GM10847 (cell line): ENCODE data around the gene PSMD2.

Experiments
- POLR2A ChIP-seq: IDR thresholded peaks from 2 replicates; pipeline ENCODE4 v1.6.1; 2011; ENCODE audit not compliant: insufficient read length; ENCODE audit errors: extremely low read depth

Gene PSMD2

GRCh38 chr3:184354754-184355153, 55.7 kb downstream of the PSMD2 start:
- TF ChIP-seq POLR2A, result no peak

GRCh38 chr3:184355261-184356040, 56.4 kb downstream of the PSMD2 start:
- no peak for TF ChIP-seq POLR2A

DNA sequence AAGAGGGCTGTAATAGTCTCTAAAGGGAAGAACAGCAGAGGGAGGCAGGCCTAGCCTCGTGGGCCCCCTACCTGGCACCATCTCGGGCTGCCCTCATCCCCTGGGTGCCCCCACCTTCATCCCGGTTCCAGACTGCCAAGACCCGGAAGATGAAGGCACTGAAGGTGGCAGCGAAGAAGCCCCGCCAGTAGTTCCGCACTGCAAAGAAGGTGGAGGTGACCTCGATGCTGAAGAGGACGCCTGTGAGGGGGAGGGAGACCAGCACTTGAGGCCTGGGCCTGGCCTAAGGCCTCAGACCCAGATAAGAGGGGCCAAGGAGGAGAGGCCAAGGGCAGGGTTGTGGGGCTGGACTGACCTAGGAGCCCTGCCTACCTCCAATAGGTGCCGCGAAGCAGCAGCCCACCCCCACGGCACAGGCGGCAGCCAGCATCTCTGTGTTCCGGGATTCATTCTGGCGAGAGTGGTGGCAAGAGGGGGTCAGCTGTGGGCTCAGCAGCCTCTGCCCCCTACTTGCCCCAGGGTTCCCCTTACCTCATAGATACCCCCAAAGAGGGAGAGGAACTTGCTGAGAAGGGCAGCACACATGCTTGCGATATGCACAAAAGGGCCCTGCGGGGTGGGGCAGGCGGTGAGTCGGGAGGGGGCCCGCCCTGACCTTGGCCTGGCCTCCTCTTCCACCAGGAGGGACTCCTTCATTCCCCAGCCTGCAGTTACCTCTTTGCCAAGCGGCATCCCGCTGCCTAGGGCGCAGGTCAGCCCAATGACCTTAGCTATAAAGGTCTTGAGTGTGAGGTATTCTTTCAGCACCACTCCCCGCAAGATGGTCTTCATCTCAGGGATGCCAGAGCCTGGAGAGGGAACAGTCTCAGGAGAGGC, 58.4 kb downstream of the PSMD2 start:
- no peak for TF ChIP-seq POLR2A

- TF ChIP-seq POLR2A, result no peak
Measured at GRCh38 chr3:184358124-184358767, 59.2 kb downstream of the PSMD2 start.
